H1 (cell line): ENCODE results near the gene PINK1. TPM values are rescaled to one million over a fixed set of nuclear protein-coding genes. Genes with fewer than 3 reads are reported as not detected.

Source experiments
- CBX5 ChIP-seq: fragments of 300-800, 300-1000 bp; sonication (generic); IDR thresholded peaks from 2 replicates; pipeline ENCODE4 v1.7.1; 2016; ENCODE audit warnings: antibody characterized with exemption, low read length, low read depth
- CHD7 ChIP-seq: fragments of 300-600 bp; sonication (generic); IDR thresholded peaks from 2 replicates; pipeline ENCODE4 v1.7.1; 2012; ENCODE audit warnings: low read length, moderate library complexity, mild to moderate bottlenecking, inconsistent platforms; ENCODE audit not compliant: insufficient replicate concordance
- KDM5A ChIP-seq: fragments of 200-600 bp; IDR thresholded peaks from 2 replicates; pipeline ENCODE4 v1.7.1; 2012; ENCODE audit warnings: mild to moderate bottlenecking, low read length, inconsistent platforms, mixed read lengths
- NRF1 ChIP-seq: IDR thresholded peaks from 2 replicates; pipeline ENCODE4 v1.6.1; 2011; ENCODE audit warnings: mild to moderate bottlenecking, low read depth, low read length, improper control_type of control experiment
- SP2 ChIP-seq: IDR thresholded peaks from 2 replicates; pipeline ENCODE4 v1.6.1; 2012; ENCODE audit warnings: mild to moderate bottlenecking, low read length, inconsistent platforms
- polyA plus RNA-seq, 7 experiments: library from polyadenylated mRNA; depleted of rRNA in 3 of 7; stranded (reverse) in 5 of 7; unstranded in 2 of 7; fragments of >200 nt in 5 of 7; fragments of 200-250 nt in 2 of 7; gene quantifications; 1 replicate in 5 of 7; 2 replicates in 1 of 7; 4 replicates in 1 of 7; pipeline versions ENCODE4 v1.2.1 to v1.2.3, GENCODE V29; 2011 to 2013; ENCODE audit warnings: missing spikeins in 2 of 7, mixed read lengths in 2 of 7
- total RNA-seq: library from RNA; stranded (reverse); fragmentation: NEBNext Ultra II Directional; extraction: Animal tissue kit (Norgen Biotek cat#: 25700); gene quantifications from 2 replicates; pipeline ENCODE4 v1.2.1, GENCODE V29; 2021
- TF ChIP-seq, protein P1 (sequence below): IDR thresholded peaks from 2 replicates; pipeline ENCODE4 v1.6.1; 2012; ENCODE audit warnings: inconsistent platforms

Gene PINK1
- total and polyA plus RNA-seq, 2 of the 8 experiments (the other 6 are each of a cell fraction or from before 2014, with no cell fraction given), result 16.1 to 19.3 TPM

DNA sequence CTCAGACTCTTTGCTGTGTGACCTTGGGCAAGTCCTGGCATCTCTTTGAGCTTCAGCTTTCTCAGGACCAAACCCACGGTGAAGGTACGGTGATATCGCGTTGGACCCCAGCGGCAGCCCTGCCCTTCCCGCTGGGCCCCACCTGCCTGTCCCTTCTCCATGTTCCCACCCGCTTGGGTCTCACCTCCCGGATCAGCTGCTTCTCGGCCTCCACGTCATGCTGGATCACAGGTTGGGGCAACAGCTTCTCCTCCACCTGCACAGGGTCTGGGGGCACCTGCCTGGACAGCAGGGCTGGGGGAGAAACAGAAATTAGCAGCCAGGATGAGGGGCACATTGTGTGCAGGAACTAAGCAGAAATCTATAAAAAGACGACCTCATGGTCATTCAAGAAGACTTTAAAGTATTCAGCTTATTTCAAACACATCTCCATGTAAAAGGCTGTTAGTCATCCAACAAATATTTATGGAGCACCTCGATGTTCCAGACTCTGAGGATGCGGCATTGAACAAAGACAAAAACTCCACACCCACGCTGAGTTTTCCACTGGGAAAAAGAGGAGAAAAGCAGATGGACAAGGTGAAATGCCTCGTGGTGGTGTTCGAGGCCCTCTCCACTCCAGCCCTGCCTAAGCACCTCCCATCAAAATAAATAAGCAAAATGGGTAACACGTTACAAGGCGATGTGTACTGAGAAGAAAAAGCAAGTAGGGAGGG lies 65.1 kb downstream of the PINK1 start (continued):
- no peak for TF ChIP-seq CBX5
- TF ChIP-seq, protein P1, sequence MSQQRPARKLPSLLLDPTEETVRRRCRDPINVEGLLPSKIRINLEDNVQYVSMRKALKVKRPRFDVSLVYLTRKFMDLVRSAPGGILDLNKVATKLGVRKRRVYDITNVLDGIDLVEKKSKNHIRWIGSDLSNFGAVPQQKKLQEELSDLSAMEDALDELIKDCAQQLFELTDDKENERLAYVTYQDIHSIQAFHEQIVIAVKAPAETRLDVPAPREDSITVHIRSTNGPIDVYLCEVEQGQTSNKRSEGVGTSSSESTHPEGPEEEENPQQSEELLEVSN, result no peak
- TF ChIP-seq NRF1, result no peak
- no peak for TF ChIP-seq SP2
- no peak for TF ChIP-seq KDM5A
- no peak for TF ChIP-seq CHD7
